HEK293 (cell line): ENCODE measurements around the gene IPO13.

Source experiments
- GLI2 ChIP-seq: fragments of 450-650 bp; formaldehyde crosslinking; IDR thresholded peaks from 2 replicates; pipeline ENCODE4; 2017; ENCODE audit warnings: missing biosample characterization, missing genetic modification characterization, low read depth, borderline replicate concordance
- GLI4 ChIP-seq: fragments of 450-650 bp; formaldehyde crosslinking; IDR thresholded peaks from 2 replicates; pipeline ENCODE4 v1.5.1; 2016; ENCODE audit warnings: missing biosample characterization, missing genetic modification characterization
- GLIS2 ChIP-seq: fragments of 450-650 bp; formaldehyde crosslinking; IDR thresholded peaks from 2 replicates; pipeline ENCODE4 v1.5.1; 2016; ENCODE audit warnings: missing biosample characterization, missing genetic modification characterization
- INSM2 ChIP-seq: fragments of 450-650 bp; formaldehyde crosslinking; IDR thresholded peaks from 2 replicates; pipeline ENCODE4 v1.5.1; 2016; ENCODE audit warnings: missing biosample characterization, missing genetic modification characterization
- KLF10 ChIP-seq: fragments of 450-650 bp; IDR thresholded peaks from 2 replicates; pipeline ENCODE4 v1.5.1; 2018; ENCODE audit warnings: missing biosample characterization, mild to moderate bottlenecking, missing genetic modification characterization
- KLF7 ChIP-seq: fragments of 450-650 bp; formaldehyde crosslinking; IDR thresholded peaks from 2 replicates; pipeline ENCODE4 v1.5.1; 2016; ENCODE audit warnings: missing biosample characterization, missing genetic modification characterization, borderline replicate concordance
- KLF8 ChIP-seq: fragments of 450-650 bp; formaldehyde crosslinking; IDR thresholded peaks from 2 replicates; pipeline ENCODE4 v1.5.1; 2016; ENCODE audit warnings: missing biosample characterization, missing genetic modification characterization
- PATZ1 ChIP-seq: fragments of 450-650 bp; formaldehyde crosslinking; IDR thresholded peaks from 2 replicates; pipeline ENCODE4 v1.5.1; 2016; ENCODE audit warnings: missing biosample characterization, missing genetic modification characterization
- SALL2 ChIP-seq: fragments of 450-650 bp; formaldehyde crosslinking; IDR thresholded peaks from 2 replicates; pipeline ENCODE4 v1.5.0; 2017; ENCODE audit warnings: missing biosample characterization, mild to moderate bottlenecking, missing genetic modification characterization, borderline replicate concordance
- SETDB1 ChIP-seq: IDR thresholded peaks from one replicate; pipeline ENCODE4 v1.6.1; 2017; ENCODE audit warnings: mild to moderate bottlenecking, low read length, moderate library complexity, mixed read lengths; ENCODE audit not compliant: insufficient read length
- SP2 ChIP-seq: fragments of 450-650 bp; formaldehyde crosslinking; IDR thresholded peaks from 2 replicates; pipeline ENCODE4 v1.5.1; 2016; ENCODE audit warnings: missing biosample characterization, missing genetic modification characterization
- SP3 ChIP-seq: fragments of 450-650 bp; formaldehyde crosslinking; IDR thresholded peaks from 2 replicates; pipeline ENCODE4 v1.5.1; 2016; ENCODE audit warnings: missing biosample characterization, missing genetic modification characterization
- YY2 ChIP-seq: fragments of 450-650 bp; formaldehyde crosslinking; IDR thresholded peaks from 2 replicates; pipeline ENCODE4 v1.5.1; 2016; ENCODE audit warnings: missing biosample characterization, missing genetic modification characterization
- ZBTB26 ChIP-seq: fragments of 450-650 bp; formaldehyde crosslinking; optimal IDR thresholded peaks from 2 replicates; pipeline ENCODE3; 2016; ENCODE audit warnings: missing biosample characterization, mild to moderate bottlenecking, missing genetic modification characterization
- ZBTB8A ChIP-seq: fragments of 450-650 bp; formaldehyde crosslinking; IDR thresholded peaks from 2 replicates; pipeline ENCODE4 v1.5.1; 2016; ENCODE audit warnings: missing biosample characterization, missing genetic modification characterization
- ZNF148 ChIP-seq: fragments of 450-650 bp; formaldehyde crosslinking; IDR thresholded peaks from 2 replicates; pipeline ENCODE4 v1.5.0; 2017; ENCODE audit warnings: missing biosample characterization, missing genetic modification characterization, borderline replicate concordance
- ZNF175 ChIP-seq: fragments of 450-650 bp; formaldehyde crosslinking; IDR thresholded peaks from 2 replicates; pipeline ENCODE4 v1.5.1; 2016; ENCODE audit warnings: missing biosample characterization, missing genetic modification characterization
- ZNF211 ChIP-seq: fragments of 450-650 bp; formaldehyde crosslinking; IDR thresholded peaks from 2 replicates; pipeline ENCODE4 v1.5.1; 2016; ENCODE audit warnings: low read depth, missing biosample characterization, missing genetic modification characterization
- ZNF214 ChIP-seq: fragments of 450-650 bp; formaldehyde crosslinking; IDR thresholded peaks from 2 replicates; pipeline ENCODE4 v1.5.1; 2017; ENCODE audit warnings: missing biosample characterization, mild to moderate bottlenecking, missing genetic modification characterization, borderline replicate concordance
- ZNF221 ChIP-seq: fragments of 450-650 bp; formaldehyde crosslinking; IDR thresholded peaks from 2 replicates; pipeline ENCODE4 v1.5.1; 2017; ENCODE audit warnings: missing biosample characterization, missing genetic modification characterization, borderline replicate concordance
- ZNF223 ChIP-seq: fragments of 450-650 bp; formaldehyde crosslinking; IDR thresholded peaks from 2 replicates; pipeline ENCODE4 v1.5.1; 2016; ENCODE audit warnings: missing biosample characterization, missing genetic modification characterization
- ZNF366 ChIP-seq: fragments of 450-650 bp; formaldehyde crosslinking; conservative IDR thresholded peaks from 2 replicates; pipeline ENCODE4 v1.5.1; 2016; ENCODE audit warnings: missing biosample characterization, missing genetic modification characterization
- ZNF544 ChIP-seq: fragments of 450-650 bp; formaldehyde crosslinking; IDR thresholded peaks from 2 replicates; pipeline ENCODE4 v1.5.0; 2017; ENCODE audit warnings: missing biosample characterization, missing genetic modification characterization
- ZNF664 ChIP-seq: fragments of 450-650 bp; formaldehyde crosslinking; IDR thresholded peaks from 2 replicates; pipeline ENCODE4 v1.5.1; 2016; ENCODE audit warnings: missing biosample characterization, missing genetic modification characterization
- ZNF792 ChIP-seq: fragments of 450-650 bp; formaldehyde crosslinking; IDR thresholded peaks from 2 replicates; pipeline ENCODE4 v1.5.1; 2016; ENCODE audit warnings: missing biosample characterization, missing genetic modification characterization
- ZSCAN4 ChIP-seq: fragments of 450-650 bp; formaldehyde crosslinking; IDR thresholded peaks from 2 replicates; pipeline ENCODE4 v1.5.1; 2017; ENCODE audit warnings: missing biosample characterization, missing genetic modification characterization
- TF ChIP-seq, protein P1 (sequence below): fragments of 450-650 bp; formaldehyde crosslinking; IDR thresholded peaks from 2 replicates; pipeline ENCODE4 v1.5.1; 2016; ENCODE audit warnings: missing biosample characterization, missing genetic modification characterization, borderline replicate concordance

Gene IPO13

DNA sequence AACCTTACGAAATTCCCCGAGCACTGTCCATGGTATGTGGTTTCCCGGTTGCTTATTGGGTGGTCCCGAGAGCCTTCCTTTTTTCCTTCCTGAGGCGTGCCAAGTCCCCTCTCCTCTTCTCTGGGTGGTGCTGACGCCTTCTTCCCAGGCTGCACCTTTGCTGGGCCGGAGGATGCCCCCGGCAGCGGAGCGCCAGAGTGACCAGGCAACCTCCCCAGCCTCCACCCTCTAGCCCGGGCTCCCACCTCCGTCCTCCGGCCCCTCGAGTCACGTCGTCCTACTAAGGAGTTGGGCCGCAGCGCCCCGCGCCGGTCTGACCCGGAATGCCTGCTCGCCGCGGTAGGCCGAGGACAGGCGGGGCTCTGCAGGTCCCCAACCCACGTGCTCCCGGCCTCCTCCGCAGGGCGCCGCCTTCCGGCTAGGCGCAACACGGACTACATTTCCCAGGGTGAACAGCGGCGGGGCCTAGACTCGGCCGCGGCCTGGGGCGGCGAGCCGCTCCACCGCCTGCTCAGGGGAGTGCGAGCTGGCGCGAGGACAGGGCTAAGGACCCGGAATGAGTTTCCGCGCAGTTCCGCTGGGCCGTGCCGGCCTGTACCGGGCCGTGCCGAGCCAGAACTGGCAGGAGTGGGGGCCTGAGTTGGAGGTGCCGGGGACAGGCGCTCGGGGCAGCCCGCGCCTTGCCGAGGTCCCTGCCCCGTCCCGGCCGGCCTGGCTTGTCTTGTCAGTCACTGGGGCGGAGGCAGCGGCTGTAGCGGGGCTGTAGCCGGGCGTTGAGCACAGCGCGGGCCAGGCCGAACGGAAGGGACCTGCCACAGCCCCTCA lies at the start of gene IPO13 (continued):
- TF ChIP-seq ZNF214, result no peak
- no peak for TF ChIP-seq ZNF221 (tag by site-specific recombination)
- peak; percentile 69; the same call in 1 of the 2 replicates for TF ChIP-seq INSM2
- TF ChIP-seq PATZ1 (tag by site-specific recombination), result peak; percentile 90
- TF ChIP-seq ZNF223 (tag by site-specific recombination), result no peak
- TF ChIP-seq GLI2 (tag by site-specific recombination), result no peak
- TF ChIP-seq ZBTB8A (tag by site-specific recombination), result peak; percentile 91
- peak; percentile 94 for TF ChIP-seq SP3 (tag by site-specific recombination)
- TF ChIP-seq ZNF544 (tag by site-specific recombination), result no peak
- TF ChIP-seq ZBTB26, result peak; percentile 86
- no peak for TF ChIP-seq SETDB1
- TF ChIP-seq ZNF175 (tag by site-specific recombination), result no peak
- TF ChIP-seq GLI4, result no peak
- TF ChIP-seq SP2 (tag by site-specific recombination), result peak; percentile 74
- TF ChIP-seq KLF10, result peak; percentile 57; the same call in 1 of the 2 replicates
- peak; percentile 84 for TF ChIP-seq GLIS2 (tag by site-specific recombination)
- TF ChIP-seq ZNF664 (tag by site-specific recombination), result no peak
- peak; percentile 90; the same call in 1 of the 2 replicates for TF ChIP-seq SALL2 (tag by site-specific recombination)
- TF ChIP-seq ZSCAN4 (tag by site-specific recombination), result peak; percentile 35; the same call in 1 of the 2 replicates
- TF ChIP-seq ZNF792 (tag by site-specific recombination), result no peak
- peak; percentile 81; the same call in 1 of the 2 replicates for TF ChIP-seq ZNF148 (tag by site-specific recombination)
- TF ChIP-seq YY2 (tag by site-specific recombination), result peak; percentile 94
- TF ChIP-seq KLF8 (tag by site-specific recombination), result peak; percentile 97
- TF ChIP-seq, protein P1, sequence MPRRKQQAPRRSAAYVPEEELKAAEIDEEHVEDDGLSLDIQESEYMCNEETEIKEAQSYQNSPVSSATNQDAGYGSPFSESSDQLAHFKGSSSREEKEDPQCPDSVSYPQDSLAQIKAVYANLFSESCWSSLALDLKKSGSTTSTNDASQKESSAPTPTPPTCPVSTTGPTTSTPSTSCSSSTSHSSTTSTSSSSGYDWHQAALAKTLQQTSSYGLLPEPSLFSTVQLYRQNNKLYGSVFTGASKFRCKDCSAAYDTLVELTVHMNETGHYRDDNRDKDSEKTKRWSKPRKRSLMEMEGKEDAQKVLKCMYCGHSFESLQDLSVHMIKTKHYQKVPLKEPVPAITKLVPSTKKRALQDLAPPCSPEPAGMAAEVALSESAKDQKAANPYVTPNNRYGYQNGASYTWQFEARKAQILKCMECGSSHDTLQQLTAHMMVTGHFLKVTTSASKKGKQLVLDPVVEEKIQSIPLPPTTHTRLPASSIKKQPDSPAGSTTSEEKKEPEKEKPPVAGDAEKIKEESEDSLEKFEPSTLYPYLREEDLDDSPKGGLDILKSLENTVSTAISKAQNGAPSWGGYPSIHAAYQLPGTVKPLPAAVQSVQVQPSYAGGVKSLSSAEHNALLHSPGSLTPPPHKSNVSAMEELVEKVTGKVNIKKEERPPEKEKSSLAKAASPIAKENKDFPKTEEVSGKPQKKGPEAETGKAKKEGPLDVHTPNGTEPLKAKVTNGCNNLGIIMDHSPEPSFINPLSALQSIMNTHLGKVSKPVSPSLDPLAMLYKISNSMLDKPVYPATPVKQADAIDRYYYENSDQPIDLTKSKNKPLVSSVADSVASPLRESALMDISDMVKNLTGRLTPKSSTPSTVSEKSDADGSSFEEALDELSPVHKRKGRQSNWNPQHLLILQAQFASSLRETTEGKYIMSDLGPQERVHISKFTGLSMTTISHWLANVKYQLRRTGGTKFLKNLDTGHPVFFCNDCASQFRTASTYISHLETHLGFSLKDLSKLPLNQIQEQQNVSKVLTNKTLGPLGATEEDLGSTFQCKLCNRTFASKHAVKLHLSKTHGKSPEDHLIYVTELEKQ (tag by site-specific recombination), result peak; percentile 52; the same call in 1 of the 2 replicates
- TF ChIP-seq KLF7 (tag by site-specific recombination), result peak; percentile 40; the same call in 1 of the 2 replicates
- no peak for TF ChIP-seq ZNF211 (tag by site-specific recombination)
- peak; percentile 85 for TF ChIP-seq ZNF366 (tag by site-specific recombination)
